DMS53 treated with DMSO at 0.1 percent for 48 hours (cell line): Measurements from ENCODE around the gene METTL8.

Experiments
- DNase-seq: peaks from one replicate; lab custom pipeline; 2025; ENCODE audit not compliant: unreplicated experiment; lab: John Stamatoyannopoulos, UW

The METTL8 gene, protein sequence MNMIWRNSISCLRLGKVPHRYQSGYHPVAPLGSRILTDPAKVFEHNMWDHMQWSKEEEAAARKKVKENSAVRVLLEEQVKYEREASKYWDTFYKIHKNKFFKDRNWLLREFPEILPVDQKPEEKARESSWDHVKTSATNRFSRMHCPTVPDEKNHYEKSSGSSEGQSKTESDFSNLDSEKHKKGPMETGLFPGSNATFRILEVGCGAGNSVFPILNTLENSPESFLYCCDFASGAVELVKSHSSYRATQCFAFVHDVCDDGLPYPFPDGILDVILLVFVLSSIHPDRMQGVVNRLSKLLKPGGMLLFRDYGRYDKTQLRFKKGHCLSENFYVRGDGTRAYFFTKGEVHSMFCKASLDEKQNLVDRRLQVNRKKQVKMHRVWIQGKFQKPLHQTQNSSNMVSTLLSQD

GRCh38 chr2:171433763-171434012 lies at the start of gene METTL8:
METTL8 (minus strand) TSS chr2:171433990; CDS start chr2:171392185, 41,805 bp downstream.
- DNase-seq = no peak

GRCh38 chr2:171482877-171483276 lies 49.1 kb upstream of the METTL8 start:
- no peak for DNase-seq

- DNase-seq = no peak
Observed at GRCh38 chr2:171482308-171482707, 48.5 kb upstream of the METTL8 start.

GRCh38 chr2:171480908-171481307 lies 47.1 kb upstream of the METTL8 start:
- no peak for DNase-seq

- no peak for DNase-seq
Observed at GRCh38 chr2:171479154-171479814, 45.5 kb upstream of the METTL8 start.

DNA sequence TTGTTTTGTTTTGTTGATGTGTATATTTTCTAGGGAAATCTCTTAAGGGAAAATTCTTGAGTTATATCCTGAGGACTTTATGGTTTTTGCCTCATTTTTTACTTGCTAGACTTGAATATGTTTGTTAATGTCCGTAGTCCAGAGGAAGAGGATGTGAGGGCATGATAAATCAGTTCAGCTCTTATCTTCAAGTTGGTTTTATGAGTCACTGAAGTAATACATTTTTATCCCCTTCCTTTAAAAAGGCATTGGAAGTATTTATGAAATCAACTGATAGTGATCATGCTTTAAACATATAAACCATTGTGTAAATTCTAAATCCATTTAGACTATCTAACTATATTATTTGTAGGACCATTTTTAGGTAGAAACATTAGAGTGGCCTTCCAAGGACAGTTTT lies 44.6 kb upstream of the METTL8 start:
- no peak for DNase-seq

GRCh38 chr2:171475979-171476378 lies 42.2 kb upstream of the METTL8 start:
- DNase-seq = no peak

- no peak for DNase-seq
Observed at GRCh38 chr2:171470129-171470528, 36.3 kb upstream of the METTL8 start.

GRCh38 chr2:171469176-171469575 lies 35.4 kb upstream of the METTL8 start:
- no peak for DNase-seq

- DNase-seq = no peak
Observed at GRCh38 chr2:171460537-171460936, 26.7 kb upstream of the METTL8 start.

DNA sequence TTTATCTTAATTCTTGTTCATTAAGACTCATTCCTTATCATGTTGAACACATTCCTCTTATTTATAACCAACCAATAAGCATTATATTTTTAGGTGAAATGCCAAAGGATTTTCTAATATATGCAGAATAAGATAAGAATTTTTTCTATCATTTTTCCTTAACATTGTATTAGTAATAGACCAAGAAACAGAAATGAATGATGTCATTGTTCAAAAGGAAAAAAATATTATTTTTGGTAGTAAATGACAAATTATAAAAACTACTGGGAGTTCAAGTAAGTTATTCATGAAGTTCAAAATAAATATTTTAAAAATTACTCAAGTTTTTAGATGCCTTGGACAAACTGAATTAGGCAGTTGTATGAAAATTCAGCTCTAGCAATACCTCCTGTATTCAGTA lies 25.7 kb upstream of the METTL8 start:
- DNase-seq = no peak

DNA sequence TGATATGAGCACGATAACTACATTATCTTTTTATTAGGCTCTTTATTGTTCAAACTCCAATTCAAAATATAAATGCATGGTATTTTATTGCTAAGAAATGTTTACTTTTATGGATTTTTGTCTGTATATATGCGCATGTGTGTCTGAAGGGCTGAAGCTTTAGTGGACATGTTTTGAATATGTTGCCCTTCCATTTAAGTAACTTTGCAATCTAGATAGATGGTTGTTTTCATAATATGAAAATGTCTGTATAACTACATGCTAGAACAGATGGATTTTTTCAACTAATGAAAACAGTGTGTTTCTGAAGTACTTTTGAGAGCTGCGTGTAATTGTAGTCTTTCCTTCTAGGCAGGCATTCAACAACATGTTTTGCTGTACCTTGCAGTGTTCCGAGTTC lies 19.0 kb upstream of the METTL8 start:
- no peak for DNase-seq

DNA sequence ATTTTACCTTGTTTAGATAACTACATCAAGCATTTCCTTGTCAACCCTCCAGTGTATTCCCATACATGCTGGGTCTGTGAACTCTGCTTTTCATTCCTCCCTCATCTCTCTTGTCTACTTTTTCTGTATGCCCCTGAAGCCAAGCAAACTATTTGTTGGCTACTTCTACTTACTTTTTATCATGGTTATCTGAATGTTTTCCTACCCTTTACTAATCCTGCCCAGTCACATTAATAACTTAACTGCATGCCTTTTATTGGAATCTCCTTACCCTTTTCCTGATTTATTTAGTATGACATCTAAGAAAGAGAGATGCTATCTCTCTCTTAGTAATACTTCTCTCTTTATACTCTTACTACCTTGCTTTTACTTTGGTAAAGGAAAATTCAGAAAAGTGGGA lies 17.3 kb upstream of the METTL8 start:
- no peak for DNase-seq

GRCh38 chr2:171447675-171448074 lies 13.9 kb upstream of the METTL8 start:
- DNase-seq = no peak

DNA sequence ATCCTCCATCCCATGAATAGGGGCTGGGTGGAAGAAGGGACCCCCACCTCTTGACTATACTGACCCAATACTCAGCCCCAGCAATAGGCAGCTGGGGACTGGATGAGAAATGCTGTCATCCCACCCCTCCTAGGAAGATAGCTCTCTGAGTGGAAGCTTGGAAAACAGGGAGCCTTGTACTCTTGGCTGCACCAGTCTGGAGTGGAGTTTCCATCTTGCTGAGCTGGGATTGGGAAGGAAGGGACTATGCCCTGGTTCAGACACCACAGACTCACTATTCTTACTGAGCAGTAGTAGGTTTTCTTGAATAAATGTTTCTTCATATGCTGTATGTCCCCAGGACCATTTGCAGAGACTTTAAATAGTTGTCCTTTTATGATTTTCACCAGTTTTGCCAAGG lies 7.7 kb upstream of the METTL8 start:
- DNase-seq = no peak

DNA sequence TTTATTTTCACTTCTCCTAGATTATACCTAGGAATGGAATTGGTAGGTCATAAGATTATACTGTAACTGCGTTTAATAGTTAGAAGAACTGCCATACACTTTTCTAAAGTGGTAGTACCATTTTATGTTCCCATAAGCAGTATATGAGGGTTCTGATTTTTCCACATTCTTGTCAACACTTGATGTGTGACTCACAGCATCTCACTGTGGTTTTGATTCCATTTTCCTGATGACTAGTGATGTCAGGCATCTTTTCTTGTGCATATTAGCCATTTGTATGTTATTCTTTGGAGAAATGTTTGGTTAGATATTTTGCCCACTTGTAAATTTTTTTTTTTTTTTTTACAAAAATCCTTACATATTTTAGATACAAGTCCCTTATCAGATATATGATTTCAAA lies 2.5 kb upstream of the METTL8 start:
- no peak for DNase-seq

DNA sequence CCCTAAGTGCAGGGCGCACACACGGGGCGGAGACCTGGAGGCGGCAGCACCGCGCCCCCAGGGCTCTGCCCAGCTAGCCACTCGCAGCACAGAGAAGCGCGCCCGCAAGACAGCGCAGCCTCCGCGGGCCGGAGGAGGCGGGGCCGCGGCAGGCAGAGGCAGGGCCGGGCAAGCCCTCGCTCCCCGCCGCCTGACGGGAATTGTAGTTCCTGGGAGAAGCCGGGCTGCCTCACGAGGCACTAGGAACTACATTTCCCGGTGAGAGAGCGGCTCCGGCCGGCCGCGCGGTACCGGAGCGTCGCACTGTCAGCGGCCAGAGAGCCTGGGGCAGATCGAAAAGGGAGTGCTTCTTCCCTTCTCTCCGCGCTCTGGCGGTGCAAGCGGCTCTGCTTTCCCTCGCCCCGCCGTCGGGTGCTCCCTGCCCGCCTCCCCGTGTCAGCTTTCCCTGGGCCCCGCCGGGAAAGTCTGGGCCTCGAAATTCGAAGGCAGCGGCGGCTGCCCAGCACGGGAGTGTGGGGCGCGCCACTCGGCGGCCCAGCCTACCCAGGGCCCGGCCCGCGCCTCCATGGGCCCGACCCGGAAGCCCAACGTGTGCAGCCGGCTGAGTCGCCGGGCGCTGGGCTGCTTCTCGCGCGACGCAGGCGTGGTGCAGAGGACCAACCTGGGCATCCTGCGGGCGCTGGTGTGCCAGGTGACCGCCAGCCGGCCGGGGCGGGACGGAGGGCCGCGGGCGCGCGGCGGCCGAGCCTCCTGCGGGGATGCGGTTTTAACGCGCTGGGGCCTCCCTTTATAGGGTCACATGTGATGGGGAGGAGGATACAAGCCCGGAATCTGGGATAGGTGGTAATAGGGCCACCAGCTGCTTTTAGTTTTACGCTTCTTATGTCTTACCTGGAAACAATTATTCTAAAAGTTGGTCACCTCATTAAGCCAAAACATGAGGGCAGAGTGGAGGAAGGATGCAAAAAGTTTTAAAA lies 511 bp upstream of the METTL8 start, which contains the start of gene DCAF17:
Gene DCAF17, plus strand, starts transcription at position 214 of the 977 bp plus-strand sequence. Its CDS starts 352 bp downstream, at position 566.
- DNase-seq = peak; percentile 97

GRCh38 chr2:171432969-171433762 lies 624 bp downstream of the METTL8 start:
- peak; percentile 65 for DNase-seq

DNA sequence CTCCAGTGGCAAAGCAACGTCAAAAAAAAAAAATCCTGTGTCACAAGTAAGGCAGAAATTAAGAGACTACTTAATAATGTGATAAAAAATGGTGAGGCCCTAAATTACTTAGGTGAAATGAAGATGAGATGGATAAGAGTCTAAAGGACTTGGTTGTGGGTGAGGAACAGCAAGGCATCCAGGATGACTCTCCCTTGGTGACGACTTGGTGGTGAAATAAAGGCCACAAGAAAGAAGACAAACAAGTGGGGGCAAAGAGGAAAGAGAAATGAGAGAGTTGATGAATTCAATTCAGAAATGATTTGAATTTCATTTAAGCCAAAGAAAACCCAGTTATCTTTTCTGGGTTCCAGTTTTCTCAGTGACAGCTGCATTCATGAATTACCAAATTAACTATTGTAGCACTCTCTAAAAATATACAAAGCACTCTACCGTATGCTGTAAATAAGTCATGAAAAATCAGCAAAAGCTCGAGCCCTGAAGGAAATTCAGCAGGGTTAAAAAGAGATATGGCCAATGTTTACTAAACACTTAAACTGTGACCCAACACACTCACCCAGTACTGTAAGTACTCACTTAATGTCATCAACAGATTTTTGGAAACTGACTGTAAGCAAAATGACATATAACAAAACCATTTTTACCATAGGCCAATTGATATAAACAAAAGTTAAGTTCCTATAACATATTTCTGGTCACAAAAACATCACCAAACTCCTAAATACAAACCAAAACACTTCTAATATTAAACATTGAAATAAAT lies 1.4 kb downstream of the METTL8 start:
- no peak for DNase-seq

DNA sequence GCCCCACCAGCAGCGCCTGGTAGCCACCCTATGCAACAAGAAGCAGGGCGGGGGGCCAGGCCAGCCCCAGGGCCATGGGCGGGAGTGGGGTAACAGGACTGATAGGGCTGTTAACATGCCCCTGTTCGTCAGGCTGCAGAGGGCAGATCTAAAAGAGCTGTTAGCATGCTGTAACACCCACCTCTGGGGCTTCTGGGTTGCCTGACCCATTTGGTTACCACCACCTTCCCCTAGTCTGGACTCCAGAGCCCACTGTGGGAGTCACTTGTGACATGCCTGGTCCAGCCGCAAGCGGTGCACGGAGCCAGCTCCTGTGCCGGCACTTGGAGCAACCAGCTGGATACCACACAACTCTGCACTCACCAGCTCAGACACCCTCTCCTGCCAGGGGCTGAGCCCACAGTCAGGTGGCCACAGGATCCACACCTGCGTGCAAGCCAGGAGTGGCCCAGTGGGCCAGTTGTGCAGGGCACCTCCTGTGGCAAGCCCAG lies 2.1 kb downstream of the METTL8 start:
- DNase-seq = no peak
